Left kidney (tissue), 8 donors: ENCODE results near the gene ETFB. TPM values are rescaled to one million over a fixed set of nuclear protein-coding genes. Genes with fewer than 3 reads are reported as not detected.
"Not testable (repeated sequence)": the region's sequence is repeated elsewhere in the genome, so short reads cannot be mapped to it uniquely, and the experiment has no call there.

Experiments used
- DNase-seq: peaks from one replicate; pipeline ENCODE4 v3.0.0-alpha.2; 2013
- long read RNA-seq, 8 donors: transcript quantifications; one replicate each; lab custom pipeline, GENCODE V29; 2026
- polyA plus RNA-seq: library from polyadenylated mRNA; unstranded; fragments of 120-200 nt; gene quantifications from one replicate; pipeline ENCODE4 v1.2.1, GENCODE V29; 2013; ENCODE audit not compliant: insufficient read length

Gene ETFB
- 120 TPM for polyA plus RNA-seq
- long read RNA-seq, donor 1, transcript ETFB-202 (5 exons, 3,551 nt), result minor isoform, 7 of 268 reads
- long read RNA-seq, donor 1, transcript ETFB-201 (6 exons, 900 nt), result major isoform, 141 of 268 reads
- long read RNA-seq, donor 1, partial matches to known transcripts, result 116 of 268 reads
- long read RNA-seq, donor 1, other reads (novel, unspliced or antisense), result 0 of 268 reads
- long read RNA-seq, donor 2, transcript ETFB-203 (4 exons, 603 nt), result minor isoform, 5 of 204 reads
- long read RNA-seq, donor 2, transcript ETFB-201 (6 exons, 900 nt), result major isoform, 112 of 204 reads
- long read RNA-seq, donor 2, transcript ETFB-202 (5 exons, 3,551 nt), result minor isoform, 13 of 204 reads
- long read RNA-seq, donor 2, partial matches to known transcripts, result 74 of 204 reads
- long read RNA-seq, donor 2, other reads (novel, unspliced or antisense), result 0 of 204 reads
- long read RNA-seq, donor 3, transcript ETFB-202 (5 exons, 3,551 nt), result minor isoform, 8 of 238 reads
- long read RNA-seq, donor 3, transcript ETFB-201 (6 exons, 900 nt), result major isoform, 110 of 238 reads
- long read RNA-seq, donor 3, partial matches to known transcripts, result 118 of 238 reads
- long read RNA-seq, donor 3, other reads (novel, unspliced or antisense), result 0 of 238 reads
- long read RNA-seq, donor 4, transcript ETFB-201 (6 exons, 900 nt), result major isoform, 20 of 42 reads
- long read RNA-seq, donor 4, partial matches to known transcripts, result 21 of 42 reads
- long read RNA-seq, donor 4, other reads (novel, unspliced or antisense), result 0 of 42 reads
- long read RNA-seq, donor 5, transcript ETFB-201 (6 exons, 900 nt), result major isoform, 271 of 491 reads
- long read RNA-seq, donor 5, transcript ETFB-203 (4 exons, 603 nt), result minor isoform, 7 of 491 reads
- long read RNA-seq, donor 5, transcript ETFB-202 (5 exons, 3,551 nt), result minor isoform, 14 of 491 reads
- long read RNA-seq, donor 5, partial matches to known transcripts, result 198 of 491 reads
- long read RNA-seq, donor 5, other reads (novel, unspliced or antisense), result 0 of 491 reads
- long read RNA-seq, donor 6, transcript ETFB-201 (6 exons, 900 nt), result major isoform, 123 of 270 reads
- long read RNA-seq, donor 6, transcript ETFB-202 (5 exons, 3,551 nt), result minor isoform, 14 of 270 reads
- long read RNA-seq, donor 6, partial matches to known transcripts, result 132 of 270 reads
- long read RNA-seq, donor 6, other reads (novel, unspliced or antisense), result 0 of 270 reads
- long read RNA-seq, donor 7, transcript ETFB-201 (6 exons, 900 nt), result major isoform, 154 of 270 reads
- long read RNA-seq, donor 7, transcript ETFB-202 (5 exons, 3,551 nt), result minor isoform, 6 of 270 reads
- long read RNA-seq, donor 7, partial matches to known transcripts, result 110 of 270 reads
- long read RNA-seq, donor 7, other reads (novel, unspliced or antisense), result 0 of 270 reads
- long read RNA-seq, donor 8, transcript ETFB-201 (6 exons, 900 nt), result major isoform, 56 of 84 reads
- long read RNA-seq, donor 8, partial matches to known transcripts, result 24 of 84 reads
- long read RNA-seq, donor 8, other reads (novel, unspliced or antisense), result 0 of 84 reads

DNA sequence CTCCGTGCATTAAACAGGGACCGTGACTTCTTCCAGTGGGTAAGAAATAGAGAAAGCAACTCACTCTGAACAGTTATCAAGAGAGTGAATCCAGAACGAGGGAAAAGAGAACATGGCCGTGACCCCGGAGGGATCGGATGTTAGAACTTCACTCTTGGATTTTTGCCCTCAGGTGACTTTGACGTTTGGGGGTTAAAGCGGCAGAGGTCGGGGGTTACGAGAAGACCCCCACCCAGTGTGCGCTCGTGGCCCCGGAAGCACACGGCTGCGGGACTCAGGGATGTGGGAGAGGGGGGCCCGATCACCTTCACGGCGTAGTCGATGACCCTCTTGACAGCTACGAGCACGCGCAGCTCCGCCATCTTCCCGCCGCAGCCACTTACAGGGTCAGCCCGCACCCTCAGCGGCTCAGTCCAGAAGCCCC, at the start of gene ETFB:
ETFB (minus strand) TSS at position 424 of the 424 bp plus-strand sequence; CDS start at position 362, 62 bp downstream.
- DNase-seq, result no peak

GRCh38 chr19:51415187-51415586, 49.0 kb upstream of the ETFB start:
- DNase-seq, result no peak

DNA sequence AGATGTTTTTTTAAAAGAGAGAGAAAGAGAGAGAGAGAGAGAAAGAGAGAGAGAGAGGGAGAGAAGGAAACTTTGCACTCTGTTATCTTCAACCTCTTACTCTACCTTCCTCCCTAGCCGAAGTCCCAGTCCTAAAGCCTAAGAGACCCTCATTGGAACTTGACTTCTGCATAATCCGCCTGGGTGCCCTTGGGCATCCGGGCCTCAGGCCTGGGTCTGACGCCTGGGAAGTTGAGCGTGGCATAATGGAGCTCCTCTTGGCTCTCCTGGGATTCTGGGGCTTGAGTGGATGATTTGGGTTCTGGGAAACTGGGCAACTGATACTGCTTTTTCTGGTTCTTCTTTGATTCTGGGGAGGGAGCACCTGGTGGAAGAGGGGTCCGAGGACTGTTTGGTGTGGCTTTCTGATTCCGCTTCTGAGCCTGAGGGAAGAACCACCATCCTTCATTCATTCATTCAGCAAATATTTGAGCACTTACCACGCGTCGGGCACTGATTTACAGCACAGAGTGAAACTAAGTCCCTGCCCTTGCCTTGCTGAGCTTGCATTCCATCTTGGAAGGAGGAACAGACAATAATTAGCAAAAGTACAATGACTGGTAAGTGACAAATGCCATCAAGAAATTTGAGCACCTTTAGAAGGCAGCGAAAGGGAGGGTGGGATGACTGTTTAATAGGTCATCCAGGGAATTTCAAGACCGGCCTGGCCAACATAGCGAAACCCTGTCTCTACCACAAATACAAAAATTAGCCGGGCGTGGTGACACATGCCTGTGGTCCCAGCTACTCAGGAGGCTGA, 45.0 kb upstream of the ETFB start:
- no peak for DNase-seq

DNA sequence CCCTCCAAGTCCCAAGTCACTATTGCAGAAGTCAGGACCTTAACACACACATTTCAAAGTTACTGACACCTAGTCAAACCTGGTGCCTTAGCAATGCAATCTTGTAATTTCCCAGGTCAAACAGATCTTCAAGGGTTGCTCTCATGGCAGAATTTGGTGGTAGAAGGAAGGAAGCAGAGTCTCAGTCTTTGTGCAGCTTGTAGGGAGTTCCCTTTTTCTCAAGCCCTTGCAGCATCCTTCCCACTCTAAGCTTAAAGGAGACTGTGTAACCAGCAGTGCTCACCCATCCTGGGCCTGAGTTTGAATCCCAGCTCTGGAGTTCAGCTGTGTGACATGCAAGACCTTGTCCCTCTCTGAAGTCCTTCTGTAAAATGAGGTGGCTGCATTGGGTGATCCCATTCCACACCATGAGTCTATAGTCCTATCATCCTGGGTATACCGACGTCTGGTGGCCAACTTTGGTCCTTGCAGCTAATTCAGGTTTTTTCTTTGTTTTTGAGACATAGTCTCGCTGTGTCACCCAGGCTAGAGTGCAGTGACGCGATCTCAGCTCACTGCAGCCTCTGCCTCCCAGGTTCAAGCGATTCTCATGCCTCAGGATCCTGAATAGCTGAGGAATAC, 41.4 kb upstream of the ETFB start:
- DNase-seq, result no peak

- DNase-seq, result no peak
Measured at GRCh38 chr19:51402117-51402516, 35.9 kb upstream of the ETFB start.

DNA sequence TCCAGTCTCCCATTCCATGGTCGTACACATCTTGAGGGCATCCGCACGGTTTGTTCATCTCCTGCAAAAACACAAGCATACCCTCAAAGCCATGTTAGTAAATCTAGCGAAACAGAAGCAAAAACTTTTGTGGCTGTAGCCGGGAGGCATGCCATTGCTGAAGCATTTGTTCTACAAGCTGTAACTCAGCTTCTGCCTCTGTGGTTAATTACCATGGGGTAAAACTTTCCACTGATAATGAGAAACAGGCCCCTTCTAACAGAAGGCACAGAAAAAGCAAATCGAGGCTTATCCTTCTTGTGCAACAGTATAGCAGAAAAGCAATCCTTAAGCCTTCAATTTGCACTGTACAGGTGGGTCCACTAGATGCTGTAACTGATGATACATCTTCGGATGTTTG, 33.7 kb upstream of the ETFB start:
- DNase-seq, result not testable (repeated sequence)

DNA sequence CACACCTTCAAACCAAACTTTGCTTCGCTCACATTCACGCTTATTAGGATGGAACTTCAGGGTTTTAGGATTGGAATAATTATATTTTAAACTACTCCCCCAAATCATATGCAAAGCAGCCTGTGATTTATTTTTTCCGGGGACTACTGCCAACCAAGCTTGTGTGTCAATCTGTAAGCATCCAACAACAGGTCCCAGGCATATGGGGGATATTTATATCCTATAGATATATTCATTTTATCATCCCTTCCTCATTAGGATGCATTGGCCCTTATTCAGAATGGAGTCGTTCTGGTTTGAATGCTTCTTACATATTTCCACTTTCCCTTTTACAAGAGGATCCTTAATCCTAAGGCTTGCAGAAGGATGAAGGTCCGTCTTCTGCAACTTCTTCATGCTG, 33.0 kb upstream of the ETFB start:
- DNase-seq, result no peak

GRCh38 chr19:51398096-51398704, 32.0 kb upstream of the ETFB start:
- DNase-seq, result no peak

DNA sequence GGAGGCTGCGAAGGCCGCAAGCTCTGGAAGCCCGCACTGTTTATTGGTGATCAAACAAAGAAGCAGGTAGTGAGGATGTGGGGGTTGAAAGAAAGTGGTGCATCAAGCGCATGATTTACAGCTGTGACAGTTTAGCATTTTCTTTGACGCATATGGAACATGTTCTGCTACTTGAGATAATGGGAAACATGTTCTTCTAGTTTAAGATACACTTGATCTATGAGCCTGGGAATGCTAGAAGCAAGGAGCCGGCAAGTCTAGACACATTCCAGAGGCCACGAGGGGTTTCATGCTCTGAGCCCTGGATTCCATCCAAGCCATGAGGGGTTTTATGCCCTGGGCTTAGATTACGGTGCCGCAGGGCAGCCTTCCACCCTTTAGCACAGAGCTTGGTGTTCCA, 31.3 kb upstream of the ETFB start:
- not testable (repeated sequence) for DNase-seq

DNA sequence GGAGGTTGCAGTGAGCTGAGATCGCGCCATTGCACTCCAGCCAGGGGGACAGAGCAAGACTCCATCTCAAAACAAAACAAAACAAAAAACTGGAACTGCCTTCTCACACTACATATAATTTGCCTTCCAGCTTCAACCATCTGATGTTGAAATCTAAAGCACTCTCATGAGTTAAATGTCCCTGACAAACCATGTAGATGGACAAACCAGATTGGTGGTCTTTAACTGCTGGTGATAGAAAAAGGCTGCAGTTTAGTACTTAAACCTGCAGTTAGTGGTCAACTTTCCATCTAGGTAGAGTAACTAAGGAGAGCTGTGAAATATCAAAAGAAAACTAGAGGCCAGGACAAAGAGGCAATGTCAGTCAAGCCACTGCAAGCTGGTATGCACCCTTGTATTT, 30.0 kb upstream of the ETFB start:
- no peak for DNase-seq

DNA sequence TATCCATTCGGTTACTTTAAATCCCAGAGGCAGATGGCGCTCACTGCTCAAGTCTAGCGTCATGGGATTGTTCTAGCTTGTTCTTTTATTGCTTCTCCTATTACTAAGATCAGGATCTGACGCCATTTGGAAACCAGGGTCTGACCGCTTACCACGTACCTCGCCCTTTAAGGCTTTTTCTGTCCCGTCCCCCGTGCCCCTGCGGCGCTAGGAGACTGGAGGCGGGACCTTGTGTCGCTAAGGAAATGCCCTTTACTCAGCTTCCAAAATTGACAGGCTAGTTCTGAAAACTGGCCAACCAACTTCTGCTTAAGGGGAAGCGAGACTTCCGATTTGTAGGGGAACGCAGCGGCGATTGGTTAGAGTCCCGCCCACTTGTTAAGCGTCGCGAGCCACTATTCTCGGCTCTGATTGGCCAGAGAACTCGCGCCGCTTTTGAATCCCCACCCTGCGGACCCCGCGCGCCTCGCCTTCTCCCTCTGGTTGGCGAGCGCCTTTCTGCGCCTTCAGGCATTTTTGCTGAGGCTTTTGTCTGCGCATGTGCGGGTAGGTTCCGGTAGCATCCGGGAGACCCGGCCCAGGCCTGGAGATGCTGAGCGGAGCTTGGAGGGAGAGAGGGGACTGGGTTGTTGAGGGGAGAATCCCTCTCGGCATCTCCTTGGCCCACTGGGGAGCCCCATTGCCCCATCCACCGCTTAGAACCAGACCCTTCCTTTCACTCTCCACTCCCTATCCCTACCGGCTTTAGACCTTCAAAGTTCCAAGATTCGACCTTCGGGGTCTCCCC, 28.1 kb upstream of the ETFB start:
- DNase-seq, result peak; percentile 98

DNA sequence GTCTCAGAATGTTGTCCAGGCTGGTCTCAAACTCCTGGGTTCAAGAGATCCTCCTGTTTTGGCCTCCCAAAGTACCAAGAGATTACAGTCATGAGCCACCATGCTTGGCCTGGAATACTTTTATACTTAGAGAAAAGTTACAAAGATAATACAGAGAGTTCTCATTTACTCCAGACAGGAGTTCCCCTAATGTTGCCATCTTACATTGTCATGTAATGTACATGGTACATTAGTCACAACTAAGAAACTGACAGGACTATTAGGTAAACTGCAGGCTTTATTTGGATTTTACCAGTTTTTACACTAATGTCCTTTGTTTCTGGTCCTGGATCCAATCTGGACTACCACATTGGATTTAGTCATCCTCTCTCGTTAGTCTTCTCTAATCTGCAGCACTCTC, 26.5 kb upstream of the ETFB start:
- DNase-seq, result no peak

DNA sequence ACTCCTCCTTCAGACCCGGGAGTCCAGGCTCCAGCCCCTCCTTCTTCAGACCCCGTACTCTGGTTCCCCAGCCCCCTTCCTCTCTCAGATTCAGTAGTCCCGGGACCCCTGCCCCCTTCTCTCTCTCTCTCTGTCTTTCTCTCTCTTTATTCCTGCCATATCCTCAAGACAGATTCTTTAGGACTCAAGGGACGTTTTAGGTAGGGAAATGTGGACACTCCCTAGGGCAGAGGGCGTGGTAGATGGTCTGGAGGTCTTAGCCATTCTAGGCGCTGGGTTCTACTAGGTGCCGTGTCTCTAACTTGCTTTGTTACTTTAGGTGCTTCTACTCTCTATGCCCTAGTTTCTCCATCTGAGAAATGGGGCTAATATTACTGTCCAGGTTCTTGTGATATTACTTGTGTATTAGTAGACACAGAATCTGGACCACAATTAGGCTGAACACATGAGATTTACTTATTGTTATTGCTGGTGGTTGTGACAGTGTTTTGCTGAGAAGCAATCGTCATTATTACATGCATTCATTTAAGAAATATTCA, 25.0 kb upstream of the ETFB start:
- DNase-seq, result no peak

DNA sequence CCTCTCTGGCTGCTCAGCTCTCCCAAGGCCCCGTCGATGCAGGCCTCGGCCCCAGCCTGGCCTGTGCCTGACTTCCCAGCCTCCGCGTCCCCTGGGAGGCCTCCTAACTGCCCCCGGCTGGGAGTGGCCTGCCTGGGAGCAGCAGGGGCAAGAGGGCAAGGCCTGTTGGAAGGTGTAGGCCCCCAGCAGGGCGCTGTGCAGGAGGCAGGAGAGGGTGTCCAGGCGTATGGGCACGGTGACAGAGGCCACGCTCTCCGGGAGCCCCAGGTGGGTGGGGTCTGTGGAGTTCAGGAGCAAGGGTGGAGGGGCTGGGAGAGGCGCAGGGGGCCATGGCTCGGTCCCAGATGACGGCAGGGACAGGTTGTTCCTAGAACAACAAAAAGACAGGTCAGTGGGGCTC, 23.0 kb upstream of the ETFB start:
- DNase-seq, result no peak

GRCh38 chr19:51387924-51388389, 21.8 kb upstream of the ETFB start, which contains the start of gene LIM2:
Gene LIM2 (minus strand): TSS chr19:51387974. CDS start chr19:51387443, 531 bp downstream.
- DNase-seq, result no peak

- no peak for DNase-seq
Measured at GRCh38 chr19:51386882-51387520, 20.8 kb upstream of the ETFB start.

DNA sequence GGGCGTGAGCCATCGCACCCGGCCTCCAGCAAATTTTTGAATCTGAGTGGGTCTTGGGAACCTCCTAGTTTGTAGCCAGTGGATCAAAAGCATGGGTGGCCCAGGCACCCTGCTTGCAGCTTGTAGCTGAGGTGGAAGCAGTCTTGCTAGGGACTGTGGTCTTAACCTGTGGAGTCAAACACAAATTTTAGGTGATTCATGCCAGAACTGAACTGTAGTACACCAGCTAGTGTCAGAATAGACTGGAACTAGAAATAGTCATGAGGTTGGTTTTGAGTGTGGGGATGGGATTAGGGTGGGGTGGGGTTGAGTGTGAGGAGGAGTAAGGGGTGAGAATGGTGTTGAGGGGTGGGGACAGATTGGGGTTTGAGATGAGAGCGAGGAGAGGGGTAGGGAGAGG, 15.8 kb upstream of the ETFB start:
- DNase-seq, result no peak

DNA sequence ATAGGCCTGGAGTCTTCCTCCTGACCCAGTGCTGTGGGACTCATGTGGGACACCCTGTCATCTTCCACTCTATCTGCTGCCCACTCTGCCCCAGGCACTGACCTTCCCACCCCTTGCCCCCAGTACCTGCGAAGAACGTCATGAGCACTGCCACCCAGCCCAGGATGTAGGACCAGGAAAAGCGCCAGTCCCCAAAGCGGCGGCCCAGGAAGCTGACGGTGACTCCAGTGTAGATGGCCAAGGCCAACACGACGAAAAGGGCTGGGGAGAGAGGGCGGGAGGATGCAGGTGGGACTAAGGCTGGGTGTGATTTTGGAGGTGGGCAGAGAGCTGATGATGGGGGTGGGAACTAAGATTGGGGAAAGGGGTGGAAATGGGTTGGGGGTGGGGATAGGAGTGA, 14.2 kb upstream of the ETFB start:
- DNase-seq, result no peak
